ENCODE measurements around the gene TMEM45B.
"Not testable (repeated sequence)": the region's sequence is repeated elsewhere in the genome, so short reads cannot be mapped to it uniquely, and the experiment has no call there.

DNA sequence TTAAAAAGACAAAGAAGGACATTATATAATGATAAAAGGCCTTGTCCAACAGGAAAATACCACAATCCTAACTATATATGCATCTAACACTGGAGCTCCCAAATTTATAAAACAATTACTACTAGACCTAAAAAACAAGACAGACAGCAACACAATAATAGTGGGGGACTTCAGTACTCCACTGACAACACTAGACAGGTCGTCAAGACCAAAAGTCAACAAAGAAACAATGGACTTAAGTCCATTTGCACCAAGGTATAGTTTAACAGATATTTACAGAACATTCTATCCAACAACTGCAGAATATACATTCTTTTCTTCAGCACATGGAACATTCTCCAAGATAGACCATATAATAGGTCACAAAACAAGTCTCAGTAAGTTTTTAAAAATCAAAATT lies 15.5 kb upstream of the TMEM45B start:
- not testable (repeated sequence) for TF ChIP-seq EP300, POLR2AphosphoS5, POLR2A (IDR thresholded peaks at IDR 0.05)
- TF ChIP-seq, protein P1, sequence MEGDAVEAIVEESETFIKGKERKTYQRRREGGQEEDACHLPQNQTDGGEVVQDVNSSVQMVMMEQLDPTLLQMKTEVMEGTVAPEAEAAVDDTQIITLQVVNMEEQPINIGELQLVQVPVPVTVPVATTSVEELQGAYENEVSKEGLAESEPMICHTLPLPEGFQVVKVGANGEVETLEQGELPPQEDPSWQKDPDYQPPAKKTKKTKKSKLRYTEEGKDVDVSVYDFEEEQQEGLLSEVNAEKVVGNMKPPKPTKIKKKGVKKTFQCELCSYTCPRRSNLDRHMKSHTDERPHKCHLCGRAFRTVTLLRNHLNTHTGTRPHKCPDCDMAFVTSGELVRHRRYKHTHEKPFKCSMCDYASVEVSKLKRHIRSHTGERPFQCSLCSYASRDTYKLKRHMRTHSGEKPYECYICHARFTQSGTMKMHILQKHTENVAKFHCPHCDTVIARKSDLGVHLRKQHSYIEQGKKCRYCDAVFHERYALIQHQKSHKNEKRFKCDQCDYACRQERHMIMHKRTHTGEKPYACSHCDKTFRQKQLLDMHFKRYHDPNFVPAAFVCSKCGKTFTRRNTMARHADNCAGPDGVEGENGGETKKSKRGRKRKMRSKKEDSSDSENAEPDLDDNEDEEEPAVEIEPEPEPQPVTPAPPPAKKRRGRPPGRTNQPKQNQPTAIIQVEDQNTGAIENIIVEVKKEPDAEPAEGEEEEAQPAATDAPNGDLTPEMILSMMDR (IDR thresholded peaks at IDR 0.05), result not testable (repeated sequence)

Measured in upper lobe of left lung (tissue), 4 donors.